Neural cell (in vitro differentiated cells): ENCODE measurements around the gene TTC8. TPM values are rescaled to one million over a fixed set of nuclear protein-coding genes. Genes with fewer than 3 reads are reported as not detected.

Experiments used
- H2AFZ ChIP-seq: fragments of 200-600, 300-800 bp; sonication (generic), shearing (Covaris generic); 2 replicates; pipeline ENCODE4 v1.6.0; 2014; ENCODE audit warnings: low read depth, mild to moderate bottlenecking, antibody characterized with exemption, low read length, moderate library complexity
- H3F3A ChIP-seq: fragments of 200-600 bp; shearing (Covaris generic); 2 replicates; pipeline ENCODE4 v1.6.1; 2016; ENCODE audit warnings: mild to moderate bottlenecking, moderate library complexity, mixed read lengths, antibody characterized with exemption, low read length; ENCODE audit not compliant: insufficient read depth, poor library complexity, severe bottlenecking
- H3K27ac ChIP-seq: fragments of 200-600, 300-800 bp; sonication (generic), shearing (Covaris generic); 2 replicates; pipeline ENCODE4 v1.5.1; 2014; ENCODE audit warnings: mild to moderate bottlenecking, low read length, moderate library complexity
- H3K27me3 ChIP-seq: fragments of 300-800, 200-600 bp; sonication (generic), shearing (Covaris generic); 2 replicates; pipeline ENCODE4 v1.6.0; 2014; ENCODE audit warnings: mild to moderate bottlenecking, low read depth, low read length, moderate library complexity; ENCODE audit not compliant: insufficient read depth
- H3K36me3 ChIP-seq: fragments of 300-800, 200-600 bp; sonication (generic), shearing (Covaris generic); 2 replicates; pipeline ENCODE4 v1.5.1; 2014; ENCODE audit warnings: mild to moderate bottlenecking, antibody characterized with exemption, low read length, moderate library complexity; ENCODE audit not compliant: insufficient read depth
- H3K4me2 ChIP-seq: fragments of 300-800, 200-600 bp; sonication (generic), shearing (Covaris generic); 2 replicates; pipeline ENCODE4 v1.6.0; 2014; ENCODE audit warnings: mild to moderate bottlenecking, low read length
- H3K4me3 ChIP-seq: fragments of 300-800, 200-600 bp; sonication (generic), shearing (Covaris generic); 2 replicates; pipeline ENCODE4 v1.5.1; 2014; ENCODE audit warnings: mild to moderate bottlenecking, low read length, moderate library complexity
- H3K79me2 ChIP-seq: fragments of 200-600 bp; shearing (Covaris generic); replicated peaks from 2 replicates; pipeline ENCODE4 v1.6.0; 2014; ENCODE audit warnings: mild to moderate bottlenecking, low read length, moderate library complexity; ENCODE audit not compliant: insufficient read depth
- H3K9ac ChIP-seq: fragments of 300-800, 200-600 bp; sonication (generic), shearing (Covaris generic); 2 replicates; pipeline ENCODE4 v1.6.1; 2016; ENCODE audit warnings: mild to moderate bottlenecking, low read length, mixed read lengths
- H3K9me2 ChIP-seq: fragments of 200-600 bp; shearing (Covaris generic); 2 replicates; pipeline ENCODE4 v1.6.1; 2016; ENCODE audit warnings: mild to moderate bottlenecking, low read length, mixed read lengths; ENCODE audit not compliant: insufficient read depth
- H3K9me3 ChIP-seq: fragments of 200-600, 300-800 bp; sonication (generic), shearing (Covaris generic); 2 replicates; pipeline ENCODE4 v1.6.1; 2016; ENCODE audit warnings: mild to moderate bottlenecking, mixed run types, low read length, moderate library complexity, mixed read lengths
- H4K20me1 ChIP-seq: fragments of 200-600 bp; shearing (Covaris generic); 2 replicates; pipeline ENCODE4 v1.6.1; 2016; ENCODE audit warnings: mild to moderate bottlenecking, mixed run types; ENCODE audit not compliant: insufficient read depth
- CTCF ChIP-seq: fragments of 450-650 bp; IDR thresholded peaks from 2 replicates; pipeline ENCODE4 v1.5.1; 2014; ENCODE audit warnings: antibody characterized with exemption, mild to moderate bottlenecking, moderate library complexity; ENCODE audit not compliant: poor library complexity, severe bottlenecking
- EP300 ChIP-seq: fragments of 450-650 bp; conservative IDR thresholded peaks from 2 replicates; pipeline ENCODE4 v1.6.1; 2014; ENCODE audit warnings: antibody characterized with exemption, mild to moderate bottlenecking, moderate library complexity; ENCODE audit not compliant: poor library complexity, severe bottlenecking
- EZH2 ChIP-seq: fragments of 200-600, 300-800 bp; shearing (Covaris generic), sonication (generic); IDR thresholded peaks from 2 replicates; pipeline ENCODE4 v1.6.1; 2014; ENCODE audit warnings: antibody characterized with exemption, low read length, borderline replicate concordance, mild to moderate bottlenecking; ENCODE audit not compliant: insufficient read depth, poor library complexity, severe bottlenecking
- MXI1 ChIP-seq: fragments of 450-650 bp; conservative IDR thresholded peaks from 2 replicates; pipeline ENCODE4 v1.6.1; 2014; ENCODE audit warnings: antibody characterized with exemption, mild to moderate bottlenecking; ENCODE audit not compliant: poor library complexity, severe bottlenecking
- POLR2AphosphoS5 ChIP-seq: IDR thresholded peaks from 2 replicates; pipeline ENCODE4 v1.6.1; 2012
- RAD21 ChIP-seq: fragments of 450-650 bp; conservative IDR thresholded peaks from 2 replicates; pipeline ENCODE4 v1.6.1; 2014; ENCODE audit warnings: antibody characterized with exemption, mild to moderate bottlenecking, moderate library complexity
- REST ChIP-seq: IDR thresholded peaks from 2 replicates; pipeline ENCODE4 v1.6.1; 2012; ENCODE audit warnings: borderline replicate concordance
- SMC3 ChIP-seq: fragments of 450-650 bp; conservative IDR thresholded peaks from 2 replicates; pipeline ENCODE4 v1.6.1; 2014; ENCODE audit warnings: antibody characterized with exemption, mild to moderate bottlenecking, moderate library complexity; ENCODE audit not compliant: poor library complexity
- TAF1 ChIP-seq: IDR thresholded peaks from 2 replicates; pipeline ENCODE4 v1.6.1; 2012; ENCODE audit warnings: low read depth
- polyA plus RNA-seq: library from polyadenylated mRNA; depleted of rRNA; stranded (reverse); fragments of >200 nt; gene quantifications from 2 replicates; pipeline ENCODE4 v1.2.3, GENCODE V29; 2014

Gene TTC8
- polyA plus RNA-seq, 1 donor from 2014 or later, result 28.1 TPM

GRCh38 chr14:88911809-88912208 is 87.4 kb downstream of the TTC8 start:
- Histone ChIP-seq H3K9ac (no peak overlapping the region), H3K4me2 (no peak overlapping the region), H3K27ac (no peak overlapping the region), H3F3A (no peaks in the 10 kb centered on the region), H3K4me3 (no peak overlapping the region), H3K36me3 (no peaks in the 10 kb centered on the region), H3K9me2 (no peaks in the 10 kb centered on the region), H3K79me2 (no peaks in the 10 kb centered on the region), H4K20me1 (no peaks in the 10 kb centered on the region), H3K9me3 (no peaks in the 10 kb centered on the region), H2AFZ (no peak overlapping the region), H3K27me3 (no peaks in the 10 kb centered on the region)
- TF ChIP-seq EP300 (no peak), REST (no peak), RAD21 (no peak), EZH2 (no peak), CTCF (no peak), POLR2AphosphoS5 (no peak), SMC3 (no peak), MXI1 (no peak), TAF1 (no peak)

DNA sequence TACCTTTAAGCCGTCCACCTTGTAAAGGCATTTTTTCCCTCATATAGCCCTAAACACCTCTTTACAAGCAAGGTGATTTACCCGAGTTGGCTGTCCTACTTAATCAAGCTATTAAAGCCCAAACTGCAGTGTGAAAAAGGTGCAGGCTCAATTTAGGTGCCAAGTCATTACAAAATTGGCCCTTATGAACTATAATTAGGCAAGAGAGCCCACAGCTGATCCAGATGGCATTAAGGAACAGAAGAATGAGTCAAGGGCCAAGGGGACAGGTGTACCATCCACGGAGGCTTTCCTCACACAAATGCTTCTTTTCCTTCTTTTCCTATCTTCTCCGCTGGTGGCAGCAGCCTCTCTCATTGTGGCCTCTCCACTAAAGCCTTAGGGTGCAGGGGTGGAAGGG is 90.5 kb downstream of the TTC8 start:
- Histone ChIP-seq H3K36me3 (no peaks in the 10 kb centered on the region), H2AFZ (no peak overlapping the region), H3K4me3 (no peak overlapping the region), H3K79me2 (no peaks in the 10 kb centered on the region), H3K9me3 (no peaks in the 10 kb centered on the region), H4K20me1 (no peaks in the 10 kb centered on the region), H3K4me2 (no peak overlapping the region), H3F3A (no peaks in the 10 kb centered on the region), H3K27ac (no peak overlapping the region), H3K9me2 (no peaks in the 10 kb centered on the region), H3K9ac (no peak overlapping the region), H3K27me3 (no peaks in the 10 kb centered on the region)
- TF ChIP-seq EP300 (no peak), MXI1 (no peak), POLR2AphosphoS5 (no peak), EZH2 (no peak), SMC3 (no peak), RAD21 (no peak), TAF1 (no peak), REST (no peak), CTCF (no peak)
